Mammary epithelial cell (primary cell): ENCODE data around the gene LHFPL3.

ENCODE experiments used
- CTCF ChIP-seq, 2 donors: IDR thresholded peaks in 1 of 2; conservative IDR thresholded peaks in 1 of 2; 2 replicates each; pipeline ENCODE4 v1.5.1; 2011 to 2012; ENCODE audit warnings: inconsistent platforms in 2 of 2, low read length in 2 of 2, mild to moderate bottlenecking in 2 of 2, control low read depth in 1 of 2, low read depth in 1 of 2; ENCODE audit not compliant: insufficient read depth in 1 of 2; ENCODE audit errors: extremely low read depth in 1 of 2
- EZH2 ChIP-seq: IDR thresholded peaks from 2 replicates; pipeline ENCODE4 v1.6.1; 2012; ENCODE audit warnings: low read length, inconsistent platforms, borderline replicate concordance

- TF ChIP-seq CTCF (conservative IDR thresholded peaks at IDR 0.05 in 1 of 2, IDR thresholded peaks at IDR 0.05 in 1 of 2; ENCODE audit: extremely low read depth in 1 of 2, insufficient read depth in 1 of 2, low read depth in 1 of 2, low read length in 2 of 2) (no peak), EZH2 (no peak)
Measured at GRCh38 chr7:104809906-104810305, 481.5 kb downstream of the LHFPL3 start.
